RKO (cell line): ENCODE measurements around the gene GPC1.

Experiments
- DNase-seq: peaks from one replicate; pipeline ENCODE4 v3.0.0-alpha.2; 2016; ENCODE audit warnings: low spot score

Gene GPC1

DNA sequence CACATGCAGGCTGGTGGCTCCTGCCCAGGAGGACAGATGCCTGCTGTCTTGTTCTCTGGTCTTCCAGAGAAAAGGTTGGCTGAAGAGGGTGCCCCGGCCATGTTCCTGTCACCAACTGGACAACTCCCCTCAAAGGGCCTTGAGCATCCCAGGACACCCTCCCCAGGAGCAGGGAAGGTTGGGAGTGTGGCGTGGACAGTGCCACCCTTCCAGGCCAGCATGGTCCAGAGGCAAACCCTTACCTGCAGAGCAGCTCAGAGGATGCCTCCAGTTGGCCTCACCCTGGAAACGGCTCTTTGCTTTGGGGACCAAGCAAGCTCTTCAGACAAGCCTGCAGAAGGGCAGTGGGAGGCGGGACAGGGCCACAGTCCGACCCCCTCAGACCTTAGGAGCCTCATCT, 4.9 kb upstream of the GPC1 start:
- DNase-seq, result no peak

DNA sequence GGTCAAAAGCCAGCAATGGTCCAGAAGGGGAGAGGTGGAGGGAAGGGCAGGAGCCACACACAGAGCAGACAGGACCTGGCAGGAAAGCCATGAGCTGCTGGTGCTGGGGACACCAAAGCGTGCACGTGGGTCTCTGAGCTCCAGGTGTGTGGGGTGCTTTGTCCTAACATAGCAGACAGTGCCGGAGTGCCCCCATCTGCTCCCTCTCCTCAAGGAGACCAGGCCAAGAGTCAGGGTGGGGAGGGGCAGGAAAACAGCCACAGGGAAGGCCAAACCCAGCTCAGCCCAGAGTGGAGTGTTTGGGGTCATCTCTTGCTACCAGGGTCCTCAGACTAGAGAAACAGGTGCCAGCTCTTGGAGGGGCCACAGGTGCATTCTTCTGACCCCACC, 4.2 kb upstream of the GPC1 start:
- no peak for DNase-seq

DNA sequence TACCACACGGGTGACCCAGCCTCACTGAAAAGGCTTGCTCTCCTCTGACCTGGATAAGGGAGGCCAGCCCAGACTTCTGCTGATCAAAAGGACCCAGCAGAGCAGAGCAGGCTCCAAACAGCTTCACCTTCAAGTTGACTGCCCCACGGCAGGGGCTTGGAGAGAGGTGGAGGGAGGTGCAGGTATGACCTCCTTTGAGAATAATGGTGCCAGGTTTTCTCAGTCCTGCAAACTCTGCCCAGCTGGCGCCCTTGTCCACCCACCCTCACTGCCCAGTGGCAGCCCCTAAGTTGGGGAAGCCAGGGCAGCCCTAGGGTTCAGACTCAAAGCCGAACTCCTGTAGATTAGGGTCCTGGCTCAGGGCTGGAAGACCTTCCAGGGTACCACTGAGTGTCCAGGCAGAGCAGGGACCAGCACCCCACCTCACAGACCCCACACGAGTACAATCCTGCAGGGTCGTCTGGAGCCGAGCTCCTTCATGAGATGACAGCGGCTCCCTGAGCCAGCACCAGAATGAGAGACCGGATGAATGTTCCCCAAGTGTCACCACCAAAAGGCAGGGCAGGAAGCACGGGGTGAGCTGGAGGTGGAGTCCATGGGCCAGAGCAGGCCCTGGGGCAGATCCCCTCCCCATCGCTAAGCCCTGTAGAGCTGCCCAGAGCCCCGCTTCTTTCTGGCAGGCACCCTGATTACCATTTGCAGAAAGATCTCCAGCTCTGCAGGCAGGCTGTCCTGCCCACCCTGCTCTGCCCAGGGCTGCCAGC, 3.6 kb upstream of the GPC1 start:
- no peak for DNase-seq

DNA sequence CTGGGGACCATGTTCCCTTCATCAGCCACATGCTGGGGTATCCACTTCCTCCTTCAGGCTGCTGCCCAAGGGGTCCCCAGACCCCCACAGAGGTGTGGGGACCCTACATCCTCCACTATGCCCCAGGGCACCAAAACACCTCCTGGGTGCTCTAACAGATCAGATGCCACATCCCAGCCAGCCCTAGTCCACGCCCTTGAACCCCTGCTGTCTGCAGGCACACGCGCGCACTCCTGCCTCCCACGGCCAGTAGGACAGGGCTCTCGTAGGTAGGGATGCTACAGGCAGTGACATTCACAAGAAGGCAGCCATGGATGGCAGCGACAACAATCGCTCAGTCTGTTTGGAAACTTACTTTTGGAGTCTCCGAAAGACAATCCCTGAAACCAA, 3.0 kb upstream of the GPC1 start:
- no peak for DNase-seq

DNA sequence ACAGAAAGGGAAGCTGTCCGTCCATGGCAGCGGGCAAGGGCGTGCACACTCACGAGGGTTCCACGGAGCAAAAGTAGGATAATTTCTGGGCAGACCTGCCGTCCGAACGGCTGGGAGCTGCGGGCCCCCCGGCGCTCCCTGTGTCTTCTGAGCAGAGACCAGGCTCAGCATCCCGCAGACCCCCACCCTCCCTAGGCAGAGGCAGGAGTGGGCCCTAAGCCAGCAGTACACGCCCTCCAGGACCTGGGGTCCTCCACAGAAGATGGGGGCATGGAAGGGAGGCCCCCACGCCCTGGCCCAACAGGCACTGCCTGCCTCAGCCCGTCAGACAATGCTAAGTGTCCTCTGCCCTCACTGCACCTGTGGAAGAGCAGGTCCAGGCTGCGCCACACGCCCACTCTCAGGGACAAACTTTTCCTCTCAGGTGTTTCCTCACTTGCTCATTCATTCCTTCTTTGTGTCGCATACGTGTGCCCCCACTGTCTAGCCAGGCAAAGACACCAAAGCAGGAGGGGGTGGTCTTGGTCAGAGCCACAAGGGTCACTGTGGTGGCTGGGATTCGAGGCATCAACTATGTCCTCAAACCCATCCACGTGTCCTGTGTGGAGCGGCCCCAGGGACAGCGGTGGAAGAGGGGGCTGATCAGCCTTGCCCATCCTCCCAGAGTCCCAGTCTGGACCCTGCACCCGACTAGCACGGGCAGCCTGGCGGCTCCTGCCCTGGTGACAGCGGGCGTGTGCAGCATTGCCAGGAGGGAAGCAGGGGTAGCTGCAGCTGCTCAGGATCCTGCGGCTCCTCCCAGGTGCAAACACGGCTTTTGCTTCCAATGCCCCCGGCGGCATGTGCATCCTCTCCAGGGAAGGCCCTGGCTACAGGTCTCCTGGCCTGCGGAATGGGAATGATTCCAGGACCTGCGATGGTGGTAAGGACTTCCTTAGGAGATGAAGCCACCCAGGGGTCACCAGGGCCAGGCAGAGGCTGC, 2.4 kb upstream of the GPC1 start:
- no peak for DNase-seq

DNA sequence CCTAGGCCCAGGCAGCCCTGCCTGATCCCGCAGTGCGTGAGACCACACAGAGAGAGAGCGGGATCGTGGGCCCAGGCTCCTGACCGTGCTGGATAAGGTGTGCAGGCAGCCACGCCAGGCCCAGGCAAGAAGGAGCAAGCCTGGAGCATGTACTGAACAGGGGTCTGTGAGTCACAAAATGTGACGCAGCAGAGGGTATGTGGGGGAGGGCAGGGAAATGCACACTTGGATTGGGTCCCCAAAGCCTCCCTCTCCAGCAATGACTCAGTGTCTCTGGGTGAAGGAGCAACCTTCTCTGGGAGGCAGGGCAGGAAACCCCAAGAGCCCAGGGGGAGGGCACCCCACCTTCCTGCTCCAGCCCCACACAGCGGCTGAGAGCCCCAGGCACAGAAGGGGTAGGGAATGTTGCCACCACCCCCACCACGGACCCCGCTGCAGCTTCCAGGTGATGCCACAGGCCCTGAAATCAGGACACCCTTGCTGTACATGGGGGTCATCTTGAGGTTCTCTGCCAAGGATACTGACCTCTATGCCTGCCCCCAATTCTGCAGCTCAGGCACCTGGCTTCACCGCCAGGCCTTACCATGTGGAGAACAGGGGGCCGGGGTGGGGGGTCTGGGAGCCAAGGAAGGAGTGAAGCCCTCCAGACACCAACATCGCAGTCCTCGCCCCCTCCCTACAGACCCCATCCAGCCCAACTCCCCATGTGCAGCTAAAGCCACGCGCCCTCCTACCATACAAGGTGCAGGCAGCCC, 1.3 kb upstream of the GPC1 start:
- DNase-seq, result peak; percentile 97

DNA sequence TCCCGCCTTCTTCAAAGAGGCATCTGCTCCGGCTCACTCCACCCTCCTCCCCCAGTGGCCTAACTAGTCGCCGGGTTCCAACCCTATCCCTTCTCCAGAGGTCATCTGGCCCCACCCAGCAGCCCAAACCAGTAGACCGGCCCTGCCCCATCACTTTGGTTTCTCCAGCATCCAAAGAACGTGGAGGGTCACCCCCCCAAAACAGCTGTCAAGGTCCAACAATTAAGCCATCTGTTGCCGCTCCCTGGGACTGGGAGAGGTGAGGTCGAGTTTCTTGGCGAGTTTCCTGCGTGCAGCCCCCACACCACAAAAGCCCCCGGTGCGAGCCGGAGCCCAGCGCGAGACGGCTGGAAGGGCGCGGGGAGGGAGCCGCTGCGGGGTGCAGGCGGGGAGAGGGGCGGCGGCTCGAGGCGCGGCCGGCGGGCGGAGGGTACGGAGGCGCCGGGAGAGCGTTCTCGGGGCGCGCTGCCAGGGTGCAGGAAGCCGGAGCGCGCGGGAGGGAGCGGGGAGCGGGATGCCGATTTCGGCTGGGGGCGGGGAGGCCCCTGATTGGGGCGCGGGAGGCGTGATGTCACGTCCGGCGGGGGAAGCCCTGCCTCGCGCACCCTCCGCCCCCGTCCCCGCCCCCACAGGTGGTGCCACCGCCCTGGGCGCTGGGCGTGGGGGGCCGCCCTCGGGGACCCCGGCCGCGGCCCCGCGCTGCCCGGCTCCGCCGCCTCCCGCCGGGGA, 571 bp upstream of the GPC1 start:
- DNase-seq, result peak; percentile 90

DNA sequence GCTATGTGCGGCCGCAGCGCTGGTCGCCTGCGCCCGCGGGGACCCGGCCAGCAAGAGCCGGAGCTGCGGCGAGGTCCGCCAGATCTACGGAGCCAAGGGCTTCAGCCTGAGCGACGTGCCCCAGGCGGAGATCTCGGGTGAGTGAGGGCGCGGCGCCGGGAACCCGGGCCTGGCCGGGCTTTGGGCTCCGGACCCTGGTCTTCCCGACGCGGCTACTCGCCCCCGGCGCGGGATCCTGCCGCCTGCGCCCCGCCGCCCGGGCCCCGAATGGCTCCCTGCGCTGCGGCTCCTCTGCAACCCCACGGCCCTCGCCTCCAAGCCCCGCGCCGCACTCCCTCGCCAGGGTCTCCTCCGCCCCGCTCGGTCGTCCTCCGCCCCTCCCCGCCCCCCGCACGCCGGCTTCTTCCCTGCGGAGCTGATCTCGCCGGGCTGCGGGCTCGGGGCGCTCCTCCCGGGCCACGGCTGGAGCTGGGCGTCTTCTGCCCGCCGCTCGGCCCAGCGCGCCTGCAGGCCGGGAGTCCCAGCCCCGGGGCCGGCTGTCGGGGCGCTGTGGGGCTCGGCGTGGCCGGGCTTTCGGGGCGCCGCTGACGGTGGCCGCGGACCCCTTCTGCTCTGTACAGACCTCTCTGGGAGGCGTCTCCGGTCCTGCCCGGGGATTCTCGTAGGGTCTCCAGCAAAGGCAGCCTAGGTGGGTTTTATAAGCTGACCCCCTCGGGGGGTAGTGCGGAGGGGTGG, 652 bp downstream of the GPC1 start:
- DNase-seq, result peak; percentile 39

DNA sequence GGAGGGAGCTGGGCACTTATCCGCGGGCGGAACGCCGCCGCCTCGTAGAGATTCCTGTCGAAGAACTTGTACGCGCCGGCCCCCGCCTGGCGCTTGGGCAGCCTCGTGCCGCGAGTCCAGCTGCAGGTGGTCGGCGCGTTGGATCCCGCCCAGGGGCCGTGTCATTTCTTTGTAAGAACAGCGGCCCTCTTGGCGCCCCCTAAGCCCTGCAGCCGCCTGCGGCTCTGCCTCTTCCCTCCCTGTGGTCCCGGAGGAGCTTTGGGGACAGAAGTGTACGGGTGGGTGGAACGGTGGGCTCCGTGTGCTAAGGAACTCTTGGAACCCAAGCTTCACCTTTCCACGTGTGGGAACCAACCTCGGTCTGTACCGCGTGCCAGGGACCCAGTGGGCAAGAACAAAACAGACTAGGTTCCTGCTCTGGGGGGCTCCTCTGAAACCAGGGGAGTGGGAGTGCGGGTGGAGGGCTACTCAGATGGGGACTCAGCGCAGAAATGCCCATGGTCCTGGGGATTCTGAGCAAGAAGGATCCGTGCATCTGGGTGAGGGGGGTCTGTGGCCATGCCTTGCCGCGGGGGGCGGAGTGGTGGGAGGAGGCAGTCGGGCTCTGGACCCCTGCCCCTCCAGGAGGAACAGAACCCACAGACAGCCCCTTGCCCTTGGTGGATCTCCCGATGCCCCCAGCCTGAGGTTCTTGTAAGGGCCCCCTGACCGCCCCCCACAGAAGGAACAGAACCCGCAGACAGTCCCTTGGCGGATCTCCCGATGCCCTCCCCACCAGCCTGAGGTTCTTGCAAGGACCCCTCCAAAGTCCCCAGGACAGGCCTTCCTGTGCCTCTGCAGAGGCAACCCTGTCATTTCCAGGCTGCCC, 1.5 kb downstream of the GPC1 start:
- DNase-seq, result peak; percentile 50

DNA sequence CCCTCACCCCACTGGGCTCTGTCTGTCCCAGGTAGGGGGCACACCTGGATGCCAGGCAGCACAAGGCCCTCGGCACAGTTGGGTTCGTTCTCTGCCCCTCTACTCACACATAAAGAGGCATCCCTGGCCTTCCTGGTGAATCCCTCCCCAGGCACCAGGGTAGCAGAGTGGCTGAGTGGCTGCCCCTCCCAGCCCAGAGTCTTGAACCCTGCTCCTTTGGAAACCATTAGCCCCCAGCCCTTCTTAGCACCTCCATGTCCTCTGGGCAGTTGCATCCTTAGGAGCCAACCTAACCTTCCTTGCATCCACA, 2.0 kb downstream of the GPC1 start:
- no peak for DNase-seq

DNA sequence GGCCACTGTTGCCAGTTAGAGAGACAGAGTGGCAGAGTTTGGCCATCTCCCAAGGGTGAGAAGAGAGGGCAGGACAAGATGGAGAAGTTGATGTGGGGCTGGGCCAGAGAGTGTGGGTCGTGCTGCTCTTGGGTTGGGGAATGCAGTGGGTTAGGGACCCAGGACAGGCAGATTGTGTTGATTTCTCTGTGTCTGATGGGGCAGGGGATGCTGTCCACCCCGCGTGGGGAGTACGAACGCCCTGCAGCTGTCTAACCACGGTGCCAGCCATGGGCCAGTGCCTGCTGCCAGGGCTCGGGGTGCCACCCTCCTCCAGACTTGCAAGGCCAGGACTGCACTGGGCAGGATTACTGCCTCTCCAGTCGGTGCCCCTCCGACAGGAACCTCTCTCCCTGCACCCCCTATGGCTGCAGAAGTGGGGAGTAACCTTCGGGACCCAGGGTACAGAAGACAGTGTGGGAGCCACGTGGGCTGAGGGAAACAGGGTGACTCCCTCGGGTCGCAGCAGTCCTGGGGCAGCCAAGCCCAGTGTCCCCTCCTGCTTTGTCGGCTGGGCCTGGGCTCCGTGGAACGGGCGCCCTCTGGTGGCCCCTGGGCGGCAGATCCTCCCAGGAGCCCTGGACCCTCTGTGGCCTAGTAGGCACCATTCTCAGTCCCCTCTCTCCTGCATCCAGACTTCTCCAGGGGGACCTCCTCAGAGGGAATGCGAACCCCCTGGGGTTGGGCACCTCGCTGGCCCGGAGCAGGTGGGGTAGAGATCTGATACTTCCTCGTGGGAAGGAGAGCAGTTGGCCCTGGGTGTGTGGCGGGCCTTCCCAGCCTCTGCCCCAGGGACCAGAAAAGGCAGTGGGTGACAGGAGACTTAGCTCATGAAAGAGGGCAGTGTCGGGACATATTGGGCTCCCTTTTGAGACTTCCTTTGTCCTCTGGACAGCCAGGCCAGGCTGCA, 2.7 kb downstream of the GPC1 start:
- DNase-seq, result peak; percentile 71

DNA sequence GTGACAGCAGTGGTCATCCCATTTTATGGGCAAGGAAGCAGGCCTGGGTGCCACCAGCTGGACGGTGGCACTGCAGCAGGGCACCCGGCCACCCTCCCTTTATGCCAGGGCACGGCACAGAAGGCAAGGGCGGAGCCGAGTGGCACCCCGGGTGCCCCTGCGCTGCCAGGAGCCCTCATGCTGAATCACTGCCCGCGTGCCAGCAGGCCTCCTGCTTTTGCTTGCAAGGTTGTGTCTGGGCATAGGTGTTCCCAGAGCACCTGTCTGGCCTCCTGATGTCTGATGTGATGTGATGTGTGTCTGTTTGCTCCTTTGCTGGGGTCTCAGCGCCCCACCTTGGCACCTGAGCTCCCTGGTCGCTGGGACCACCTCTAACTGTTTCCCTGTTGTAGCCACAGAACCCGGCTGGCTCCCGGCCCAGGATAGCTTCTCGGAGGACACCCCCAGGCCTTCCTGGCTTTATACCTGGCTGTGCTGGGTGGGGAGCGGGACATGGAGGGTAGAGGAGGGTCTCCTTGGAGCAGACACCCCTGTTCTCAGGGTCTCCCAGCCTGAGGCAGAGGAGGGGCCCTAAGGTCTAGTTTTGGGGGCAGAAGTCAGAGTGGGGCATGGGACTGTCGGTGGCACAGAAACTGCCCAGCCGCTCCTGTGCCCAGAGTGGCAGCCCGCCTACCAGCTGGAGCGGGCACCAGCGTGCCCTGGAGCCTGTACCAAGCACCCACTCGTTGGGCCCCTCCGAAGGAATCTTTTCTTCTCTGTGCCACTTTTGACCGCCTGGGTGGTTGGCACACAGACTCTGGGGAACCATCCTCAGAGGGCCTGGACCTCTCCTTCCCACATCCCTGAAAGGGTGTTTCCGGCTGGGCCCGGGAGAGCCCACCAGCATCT, 3.6 kb downstream of the GPC1 start:
- DNase-seq, result no peak

DNA sequence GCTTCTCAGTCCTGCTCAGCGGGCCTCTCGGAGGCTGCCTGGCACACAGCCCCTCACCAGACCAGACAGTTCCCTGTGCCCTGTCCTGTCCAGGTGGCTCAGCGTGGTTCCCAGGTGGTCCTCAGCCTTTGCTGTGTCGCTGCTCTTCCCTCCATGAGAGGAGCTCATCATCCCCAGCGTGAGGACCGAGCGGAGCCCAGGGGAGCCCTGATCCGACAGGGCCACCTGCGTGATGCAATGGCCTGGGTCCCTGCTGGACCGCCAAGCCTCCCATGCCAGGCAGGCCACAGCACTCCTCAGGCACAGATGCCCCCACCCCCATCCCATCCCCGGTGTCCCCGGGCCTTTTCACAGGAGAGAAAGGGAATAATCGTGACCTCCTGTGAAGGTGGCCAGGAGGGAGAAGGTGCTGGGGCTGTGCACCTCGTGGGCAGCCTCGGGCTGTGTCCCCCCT, 4.3 kb downstream of the GPC1 start:
- DNase-seq, result no peak

DNA sequence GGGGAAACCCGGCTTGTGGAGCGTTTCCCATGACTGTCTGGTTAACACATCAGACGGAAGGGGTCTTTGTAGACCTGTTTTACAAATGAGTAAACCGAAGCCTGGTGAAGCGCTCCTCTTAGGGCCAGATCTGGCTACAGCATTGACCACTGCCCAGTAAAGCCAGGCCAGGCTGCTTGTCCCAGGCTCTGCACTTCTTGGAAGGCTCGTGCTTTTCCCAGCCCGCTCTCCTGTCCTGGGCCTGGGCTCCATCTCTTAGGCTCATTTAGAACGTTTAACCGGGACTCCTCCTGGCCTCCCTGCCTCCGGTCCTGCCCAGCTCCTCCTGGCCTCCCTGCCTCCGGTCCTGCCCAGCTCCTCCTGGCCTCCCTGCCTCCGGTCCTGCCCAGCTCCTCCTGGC, 4.8 kb downstream of the GPC1 start:
- DNase-seq, result no peak

DNA sequence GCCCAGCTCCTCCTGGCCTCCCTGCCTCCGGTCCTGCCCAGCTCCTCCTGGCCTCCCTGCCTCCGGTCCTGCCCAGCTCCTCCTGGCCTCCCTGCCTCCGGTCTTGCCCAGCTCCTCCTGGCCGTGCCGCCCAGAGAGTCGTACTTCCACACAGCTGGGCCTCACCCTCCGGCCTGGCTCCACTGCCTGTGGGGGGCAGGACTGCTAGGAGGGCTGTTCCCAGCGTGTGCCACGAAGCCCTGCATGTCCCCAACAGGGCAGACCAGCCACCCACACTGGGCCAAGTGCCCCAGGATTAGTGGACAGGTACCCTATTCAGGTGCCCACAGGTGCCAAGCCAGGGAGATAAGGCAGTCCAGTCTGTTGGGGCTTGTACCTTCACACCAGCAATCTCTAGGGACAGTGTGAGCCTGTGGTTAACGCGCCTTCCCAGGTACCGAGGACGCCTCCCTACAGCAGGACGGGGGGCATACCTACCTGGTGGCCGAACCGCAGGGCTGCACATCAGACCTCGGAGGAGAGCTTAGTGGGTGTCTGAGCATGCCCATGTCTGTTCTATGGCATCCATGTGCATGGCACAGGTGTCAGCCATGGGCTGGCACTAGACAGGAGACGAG, 5.3 kb downstream of the GPC1 start:
- no peak for DNase-seq

DNA sequence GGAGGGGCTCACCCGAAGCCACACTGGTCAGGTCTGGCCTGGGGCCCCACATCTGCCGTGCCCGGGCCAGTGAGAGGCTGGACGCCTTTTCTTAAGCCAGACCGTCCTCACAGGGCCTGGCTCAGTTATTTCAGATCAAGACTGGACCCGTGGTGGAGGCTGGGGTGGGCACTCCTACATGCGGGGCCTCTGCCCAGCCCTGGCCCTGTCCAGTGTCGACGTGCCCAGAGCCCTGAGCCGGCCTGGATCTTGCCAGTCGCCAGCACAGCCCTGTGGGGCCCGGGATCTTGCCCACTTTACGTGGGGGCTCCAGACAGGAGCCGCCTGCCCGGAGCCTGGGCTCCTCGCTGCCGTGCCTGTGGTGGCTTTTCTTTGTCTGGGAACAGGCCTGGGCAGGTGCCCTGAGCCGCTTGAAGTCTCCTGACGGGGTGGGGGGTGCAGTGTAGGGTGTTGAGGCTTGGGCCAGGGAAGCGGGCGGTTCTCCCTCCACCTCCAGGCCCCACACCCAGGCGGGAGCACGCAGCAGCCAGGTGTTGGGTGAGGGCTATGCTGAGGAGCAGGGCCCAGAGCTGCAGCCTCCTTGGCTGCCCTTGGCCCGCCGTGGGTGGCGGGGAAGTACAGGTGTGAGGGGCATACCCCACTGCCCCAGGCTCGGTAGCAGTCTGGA, 6.0 kb downstream of the GPC1 start:
- no peak for DNase-seq

DNA sequence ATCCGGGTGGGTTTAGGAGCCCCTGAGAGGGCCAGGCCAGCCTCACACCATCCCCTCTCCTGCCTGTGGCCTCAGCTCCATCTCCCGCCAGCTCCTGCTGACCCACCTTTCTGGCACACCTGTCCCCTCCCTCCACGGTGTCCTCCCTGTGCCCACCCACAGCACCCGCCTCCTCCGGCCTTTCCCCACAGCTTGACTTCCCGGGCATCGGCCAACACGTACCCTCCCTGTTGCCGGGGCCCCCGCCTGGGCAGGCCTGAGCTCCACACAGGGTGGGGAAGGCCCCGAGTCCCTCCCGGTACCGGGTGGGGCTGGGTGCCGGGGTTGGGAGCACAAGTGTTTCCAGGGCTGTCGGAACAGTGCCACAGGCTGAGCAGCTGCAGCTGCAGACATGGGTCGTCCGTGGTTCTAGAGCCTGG, 6.5 kb downstream of the GPC1 start:
- no peak for DNase-seq
